K562 (cell line): ENCODE results near the gene ZBTB49.

Experiments
- ATF3 ChIP-seq, 2 experiments: fragments of 450-650 bp in 1 of 2; sonication (generic) in 1 of 2; formaldehyde crosslinking in 1 of 2; IDR thresholded peaks in 1 of 2; conservative IDR thresholded peaks in 1 of 2; 2 replicates each; pipeline versions ENCODE4 v1.6.1 to v1.8.1; 2016 to 2023; ENCODE audit warnings: mild to moderate bottlenecking in 2 of 2, moderate library complexity in 2 of 2, inconsistent platforms in 1 of 2, missing genetic modification reagents in 1 of 2
- BCOR ChIP-seq: fragments of 450-650 bp; IDR thresholded peaks from 2 replicates; pipeline ENCODE4 v1.6.1; 2016
- CTCF ChIP-seq, 3 experiments: IDR thresholded peaks in 2 of 3; conservative IDR thresholded peaks in 1 of 3; 2 replicates each; pipeline ENCODE4 v1.5.1; 2011 to 2012; ENCODE audit warnings: low read length in 3 of 3, mild to moderate bottlenecking in 3 of 3, control low read depth in 2 of 3, improper control_type of control experiment in 1 of 3, inconsistent platforms in 1 of 3, low read depth in 1 of 3, mixed read lengths in 1 of 3, moderate library complexity in 1 of 3; ENCODE audit not compliant: insufficient read depth in 2 of 3
- EWSR1 ChIP-seq: fragments of 450-650 bp; IDR thresholded peaks from 2 replicates; pipeline ENCODE4 v1.6.1; 2018; ENCODE audit warnings: borderline replicate concordance, mild to moderate bottlenecking, low read depth, moderate library complexity; ENCODE audit not compliant: partially characterized antibody
- NFE2 ChIP-seq: IDR thresholded peaks from 2 replicates; pipeline ENCODE4 v1.6.1; 2014; ENCODE audit warnings: antibody characterized with exemption, low read depth
- NKRF ChIP-seq: fragments of 450-650 bp; IDR thresholded peaks from 2 replicates; pipeline ENCODE4 v1.6.1; 2016; ENCODE audit warnings: borderline replicate concordance
- PKNOX1 ChIP-seq: fragments of 450-650 bp; IDR thresholded peaks from 2 replicates; pipeline ENCODE4 v1.6.1; 2016
- RAD21 ChIP-seq, 2 experiments: fragments of 250-450 bp in 1 of 2; fragments of 450-650 bp in 1 of 2; sonication (Bioruptor Pico) in 1 of 2; formaldehyde crosslinking in 1 of 2; IDR thresholded peaks in 1 of 2; conservative IDR thresholded peaks in 1 of 2; 2 replicates each; pipeline versions ENCODE4 v1.4.0 to v1.8.0; 2020 to 2022; ENCODE audit warnings: mild to moderate bottlenecking in 2 of 2, moderate library complexity in 1 of 2
- RNF219 ChIP-seq: fragments of 250-450 bp; sonication (Bioruptor Pico); IDR thresholded peaks from 2 replicates; pipeline ENCODE4 v1.5.0; 2022; ENCODE audit warnings: mild to moderate bottlenecking
- SAFB2 ChIP-seq: fragments of 200-400 bp; formaldehyde crosslinking; IDR thresholded peaks from 2 replicates; pipeline ENCODE4 v1.6.1; 2018; ENCODE audit warnings: borderline replicate concordance, low read length, low read depth, moderate library complexity; ENCODE audit not compliant: severe bottlenecking
- SMAD1 ChIP-seq: fragments of 150-350 bp; IDR thresholded peaks from 2 replicates; pipeline ENCODE4 v1.6.1; 2014; ENCODE audit warnings: low read length, low read depth; ENCODE audit not compliant: partially characterized antibody
- SOX6 ChIP-seq: fragments of 450-650 bp; IDR thresholded peaks from 2 replicates; pipeline ENCODE4 v1.6.1; 2014; ENCODE audit warnings: mild to moderate bottlenecking
- THRA ChIP-seq: fragments of 450-650 bp; IDR thresholded peaks from 2 replicates; pipeline ENCODE4 v1.6.1; 2017; ENCODE audit warnings: mild to moderate bottlenecking, moderate library complexity

GRCh38 chr4:4327652-4328121 lies 37.6 kb downstream of the ZBTB49 start:
- TF ChIP-seq RNF219 (CRISPR knock-in tag) (no peak), SOX6 (no peak), NKRF (no peak), THRA (no peak), PKNOX1 (no peak), RAD21 (CRISPR knock-in tag; conservative IDR thresholded peaks at IDR 0.05 in 1 of 2, IDR thresholded peaks at IDR 0.05 in 1 of 2) (peak in 1 of 2 experiments; percentile 28; a peak in 1 of 4 replicates), SAFB2 (no peak), SMAD1 (no peak), BCOR (no peak), CTCF (IDR thresholded peaks at IDR 0.05 in 2 of 3, conservative IDR thresholded peaks at IDR 0.05 in 1 of 3; ENCODE audit: insufficient read depth in 2 of 3, low read depth in 1 of 3, low read length in 3 of 3) (peak; percentile 77 to 89 (median 88)), EWSR1 (no peak), NFE2 (no peak), ATF3 (IDR thresholded peaks at IDR 0.05) (no peak), ATF3 (CRISPR knock-in tag; conservative IDR thresholded peaks at IDR 0.05) (no peak)
